Stomach smooth muscle (tissue), 2 donors: Measurements from ENCODE around the gene SPAG16.

Experiments used
- H3K27ac ChIP-seq: one replicate; pipeline ENCODE4 v1.7.0; 2013; ENCODE audit warnings: mild to moderate bottlenecking, low read length, inconsistent platforms
- H3K27me3 ChIP-seq, 2 donors: one replicate each; pipeline ENCODE4 v1.7.0; 2013; ENCODE audit warnings: low read length in 2 of 2; ENCODE audit not compliant: insufficient read depth in 2 of 2, control insufficient read depth in 1 of 2
- H3K36me3 ChIP-seq, 2 donors: one replicate each; pipeline ENCODE4 v1.7.0; 2013; ENCODE audit warnings: low read length in 2 of 2; ENCODE audit not compliant: control insufficient read depth in 2 of 2, insufficient read depth in 2 of 2
- H3K4me1 ChIP-seq: one replicate; pipeline ENCODE4 v1.7.0; 2013; ENCODE audit warnings: low read length; ENCODE audit not compliant: control insufficient read depth, insufficient read depth
- H3K4me3 ChIP-seq, 2 donors: one replicate each; pipeline ENCODE4 v1.7.0; 2013; ENCODE audit warnings: low read length in 2 of 2
- H3K9ac ChIP-seq, 2 donors: one replicate each; pipeline ENCODE4 v1.7.0; 2013; ENCODE audit warnings: low read length in 2 of 2, mild to moderate bottlenecking in 1 of 2
- H3K9me3 ChIP-seq, 2 donors: one replicate each; pipeline ENCODE4 v1.7.0; 2013; ENCODE audit warnings: low read length in 2 of 2; ENCODE audit not compliant: control insufficient read depth in 2 of 2
- donor health status: healthy.
- donor health status: Pancreatic carcinoma.

Gene SPAG16

GRCh38 chr2:214382229-214382628 lies 1098.0 kb downstream of the SPAG16 start:
- no peak overlapping the region for H3K4me3 ChIP-seq
- no peaks in the 10 kb centered on the region for H3K9me3 ChIP-seq
- H3K4me1 ChIP-seq = no peaks in the 10 kb centered on the region
- H3K27me3 ChIP-seq = no peaks in the 10 kb centered on the region
- H3K9ac ChIP-seq = no peak overlapping the region
- H3K27ac ChIP-seq = no peak overlapping the region
- no peaks in the 10 kb centered on the region for H3K36me3 ChIP-seq

GRCh38 chr2:214386720-214387119 lies 1102.5 kb downstream of the SPAG16 start:
- Histone ChIP-seq H3K9me3 (no peaks in the 10 kb centered on the region), H3K4me1 (no peaks in the 10 kb centered on the region), H3K9ac (no peak overlapping the region), H3K36me3 (no peaks in the 10 kb centered on the region), H3K27me3 (no peaks in the 10 kb centered on the region), H3K27ac (no peak overlapping the region), H3K4me3 (no peak overlapping the region)

GRCh38 chr2:214389334-214389733 lies 1105.1 kb downstream of the SPAG16 start:
- H3K27me3 ChIP-seq = no peaks in the 10 kb centered on the region
- no peaks in the 10 kb centered on the region for H3K4me1 ChIP-seq
- no peak overlapping the region for H3K9ac ChIP-seq
- H3K27ac ChIP-seq = no peak overlapping the region
- H3K36me3 ChIP-seq = no peaks in the 10 kb centered on the region
- no peak overlapping the region for H3K4me3 ChIP-seq
- no peaks in the 10 kb centered on the region for H3K9me3 ChIP-seq

- Histone ChIP-seq H3K27ac (no peak overlapping the region), H3K4me1 (no peaks in the 10 kb centered on the region), H3K27me3 (no peaks in the 10 kb centered on the region), H3K9ac (no peak overlapping the region), H3K9me3 (no peaks in the 10 kb centered on the region), H3K36me3 (no peaks in the 10 kb centered on the region), H3K4me3 (no peak overlapping the region)
Observed at GRCh38 chr2:214393796-214394195, 1109.5 kb downstream of the SPAG16 start.

- Histone ChIP-seq H3K27me3 (no peaks in the 10 kb centered on the region), H3K9me3 (no peaks in the 10 kb centered on the region), H3K4me1 (no peaks in the 10 kb centered on the region), H3K27ac (no peak overlapping the region), H3K9ac (no peak overlapping the region), H3K4me3 (no peak overlapping the region), H3K36me3 (no peaks in the 10 kb centered on the region)
Observed at GRCh38 chr2:214395040-214395439, 1110.8 kb downstream of the SPAG16 start.

GRCh38 chr2:214401580-214401979 lies 1117.3 kb downstream of the SPAG16 start:
- Histone ChIP-seq H3K9me3 (no peaks in the 10 kb centered on the region), H3K27me3 (no peaks in the 10 kb centered on the region), H3K9ac (no peak overlapping the region), H3K4me3 (no peak overlapping the region), H3K27ac (no peak overlapping the region), H3K4me1 (no peaks in the 10 kb centered on the region), H3K36me3 (no peaks in the 10 kb centered on the region)

- no peak overlapping the region for H3K27ac ChIP-seq
- no peak overlapping the region for H3K9ac ChIP-seq
Observed at GRCh38 chr2:214410128-214410775, 1126.0 kb downstream of the SPAG16 start.

GRCh38 chr2:214410918-214411554 lies 1126.8 kb downstream of the SPAG16 start, which contains the start of gene VWC2L:
Gene VWC2L (plus strand): TSS chr2:214411054. CDS start chr2:214414194, 3,140 bp downstream.
- Histone ChIP-seq H3K27me3 (no peaks in the 10 kb centered on the region), H3K36me3 (no peaks in the 10 kb centered on the region), H3K4me3 (no peak within 1 kb of the TSS), H3K9me3 (no peaks in the 10 kb centered on the region), H3K9ac (no peak within 1 kb of the TSS), H3K27ac (no peak within 1 kb of the TSS), H3K4me1 (no peaks in the 10 kb centered on the region)

More at GRCh38 chr2:214410128-214410775, 1126.0 kb downstream of the SPAG16 start:
- Histone ChIP-seq H3K36me3 (no peaks in the 10 kb centered on the region), H3K9me3 (no peaks in the 10 kb centered on the region), H3K4me1 (no peaks in the 10 kb centered on the region), H3K27me3 (no peaks in the 10 kb centered on the region), H3K4me3 (no peak overlapping the region)

GRCh38 chr2:214412679-214413078 lies 1128.4 kb downstream of the SPAG16 start:
- Histone ChIP-seq H3K27ac (no peak overlapping the region), H3K9ac (no peak overlapping the region), H3K27me3 (no peaks in the 10 kb centered on the region), H3K36me3 (no peaks in the 10 kb centered on the region), H3K4me1 (no peaks in the 10 kb centered on the region), H3K4me3 (no peak overlapping the region), H3K9me3 (no peaks in the 10 kb centered on the region)

GRCh38 chr2:214436470-214436869 lies 1152.2 kb downstream of the SPAG16 start:
- H3K4me3 ChIP-seq = no peak overlapping the region
- H3K9ac ChIP-seq = no peak overlapping the region
- H3K36me3 ChIP-seq = no peaks in the 10 kb centered on the region
- H3K4me1 ChIP-seq = no peaks in the 10 kb centered on the region
- no peaks in the 10 kb centered on the region for H3K27me3 ChIP-seq
- no peak overlapping the region for H3K27ac ChIP-seq
- H3K9me3 ChIP-seq = no peaks in the 10 kb centered on the region
